NCI-H2107 (cell line): ENCODE results near the gene TPRG1.

Source experiments
- DNase-seq: peaks from one replicate; lab custom pipeline; 2025; lab: John Stamatoyannopoulos, UW

TPRG1 gene

GRCh38 chr3:189278221-189278620, 106.5 kb downstream of the TPRG1 start:
- DNase-seq, result no peak

GRCh38 chr3:189282189-189282588, 110.4 kb downstream of the TPRG1 start:
- DNase-seq, result no peak

- DNase-seq, result no peak
These were observed 111.0 kb downstream of the TPRG1 start for GRCh38 chr3:189282741-189283140.

GRCh38 chr3:189286188-189286587, 114.4 kb downstream of the TPRG1 start:
- no peak for DNase-seq

- DNase-seq, result no peak
These were observed 115.1 kb downstream of the TPRG1 start for GRCh38 chr3:189286916-189287315.

- no peak for DNase-seq
These were observed 116.8 kb downstream of the TPRG1 start for GRCh38 chr3:189288348-189289235.

- no peak for DNase-seq
These were observed 117.5 kb downstream of the TPRG1 start for GRCh38 chr3:189289251-189289650.

GRCh38 chr3:189292667-189293484, 121.1 kb downstream of the TPRG1 start:
- no peak for DNase-seq

- no peak for DNase-seq
These were observed 122.9 kb downstream of the TPRG1 start for GRCh38 chr3:189294649-189295048.

GRCh38 chr3:189295089-189295488, 123.3 kb downstream of the TPRG1 start:
- DNase-seq, result no peak

- DNase-seq, result no peak
These were observed 126.2 kb downstream of the TPRG1 start for GRCh38 chr3:189297932-189298331.

- DNase-seq, result no peak
These were observed 127.0 kb downstream of the TPRG1 start for GRCh38 chr3:189298469-189299375.

- DNase-seq, result no peak
These were observed 128.6 kb downstream of the TPRG1 start for GRCh38 chr3:189300345-189300744.

- DNase-seq, result no peak
These were observed 129.7 kb downstream of the TPRG1 start for GRCh38 chr3:189301479-189301878.

GRCh38 chr3:189303584-189303983, 131.8 kb downstream of the TPRG1 start:
- no peak for DNase-seq

- DNase-seq, result peak; percentile 43
These were observed 132.9 kb downstream of the TPRG1 start for GRCh38 chr3:189304465-189305351.

- DNase-seq, result no peak
These were observed 133.6 kb downstream of the TPRG1 start for GRCh38 chr3:189305412-189305811.

GRCh38 chr3:189307963-189308362, 136.2 kb downstream of the TPRG1 start:
- DNase-seq, result no peak

GRCh38 chr3:189308608-189309007, 136.8 kb downstream of the TPRG1 start:
- no peak for DNase-seq

GRCh38 chr3:189309400-189309975, 137.7 kb downstream of the TPRG1 start:
- DNase-seq, result no peak

GRCh38 chr3:189311521-189311920, 139.8 kb downstream of the TPRG1 start:
- DNase-seq, result no peak
